ENCODE measurements around the gene TXN2.

The TXN2 gene

DNA sequence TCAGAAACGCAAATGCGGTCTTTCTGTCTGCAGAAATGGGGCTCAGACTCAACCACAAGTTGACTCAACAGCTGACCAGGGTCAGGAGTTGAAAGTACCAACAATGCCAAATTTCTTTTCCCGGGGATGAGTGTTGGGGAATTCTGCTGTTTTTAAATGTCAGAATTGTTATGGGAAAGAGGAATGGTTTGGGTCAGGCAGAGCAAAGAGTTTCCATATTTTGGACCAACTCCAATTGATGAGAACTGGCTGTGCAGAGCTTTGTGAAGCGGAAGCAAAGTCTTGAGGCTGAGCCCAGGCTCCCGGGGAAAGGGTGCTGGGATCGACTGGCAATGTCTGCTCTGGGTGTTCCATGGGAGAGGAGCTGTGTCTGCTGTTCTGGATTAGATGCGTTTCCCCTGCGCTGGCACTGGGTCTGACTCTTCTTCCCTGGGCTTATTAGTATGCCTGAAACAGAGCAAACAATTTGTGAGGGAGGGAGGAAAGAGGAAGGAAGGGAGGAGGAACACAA lies 36.2 kb downstream of the TXN2 start:
- H3K4me3 ChIP-seq (ENCODE audit: low read depth, low read length): no peak overlapping the region
- no peak for TF ChIP-seq CTCF (IDR thresholded peaks at IDR 0.05; ENCODE audit: borderline replicate concordance, insufficient read depth, low read depth, low read length)

DNA sequence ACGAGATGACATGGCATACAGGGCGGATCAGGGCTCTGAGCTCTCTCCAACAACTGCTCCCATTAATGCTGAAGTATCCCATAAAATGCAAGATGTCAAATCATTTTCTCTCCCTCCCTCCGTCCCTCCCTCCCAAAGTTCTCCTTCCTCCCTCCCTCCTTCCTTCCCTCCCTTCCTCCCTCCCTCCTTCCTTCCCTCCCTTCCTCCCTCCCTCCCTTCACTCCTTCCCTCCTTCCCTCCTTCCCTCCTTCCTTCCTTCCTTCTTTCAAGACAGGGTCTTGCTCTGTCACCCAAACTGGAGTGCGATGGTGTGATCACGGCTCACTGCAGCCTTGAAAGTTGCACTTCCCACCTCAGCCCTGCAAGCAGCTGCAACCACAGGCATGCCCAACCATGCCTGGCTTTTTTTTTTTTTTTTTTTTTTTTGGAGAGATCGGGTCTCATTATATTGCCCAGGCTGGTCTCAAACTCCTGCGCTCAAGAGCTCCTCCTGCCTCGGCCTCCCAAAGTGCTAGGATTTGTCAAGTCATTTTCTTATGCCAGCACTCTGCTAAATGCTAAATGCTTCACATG lies 38.2 kb downstream of the TXN2 start:
- TF ChIP-seq CTCF (IDR thresholded peaks at IDR 0.05; ENCODE audit: borderline replicate concordance, insufficient read depth, low read depth, low read length): no peak
- H3K4me3 ChIP-seq (ENCODE audit: low read depth, low read length): no peak overlapping the region

DNA sequence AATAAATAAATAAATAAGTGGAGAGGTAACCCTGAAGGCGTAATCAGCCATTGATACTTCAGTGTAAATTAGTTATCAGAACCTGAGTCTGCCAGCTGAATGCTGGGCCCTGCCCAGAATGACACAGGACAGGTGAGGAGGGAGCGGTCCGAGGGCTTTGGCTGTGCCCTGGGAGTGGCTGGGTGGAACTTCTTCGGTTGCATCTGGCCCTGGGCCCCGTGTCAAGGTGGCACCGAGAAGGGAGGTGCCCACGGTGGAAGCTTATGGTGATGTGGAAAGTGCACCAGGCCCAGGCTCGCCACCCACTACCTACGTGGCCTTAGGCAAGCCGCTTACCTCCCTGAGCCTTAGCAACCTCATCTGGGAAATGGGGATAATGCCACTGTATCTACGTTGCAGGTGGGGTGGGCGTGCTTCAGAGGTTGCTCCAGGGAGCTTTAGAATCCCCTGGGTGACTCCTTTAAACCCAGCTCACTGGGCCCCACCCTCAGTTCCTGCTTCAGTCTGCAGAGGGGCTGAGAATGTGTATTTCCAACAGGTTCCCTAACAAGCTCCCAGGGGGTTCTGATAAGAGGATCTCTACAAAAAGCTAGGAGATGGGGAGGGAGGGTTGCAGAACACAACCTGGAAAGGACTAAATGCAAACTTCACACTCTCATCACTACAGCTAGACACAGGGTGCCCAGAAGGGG lies 38.8 kb downstream of the TXN2 start:
- H3K4me3 ChIP-seq (ENCODE audit: low read depth, low read length): no peak overlapping the region
- no peak for TF ChIP-seq CTCF (IDR thresholded peaks at IDR 0.05; ENCODE audit: borderline replicate concordance, insufficient read depth, low read depth, low read length)

DNA sequence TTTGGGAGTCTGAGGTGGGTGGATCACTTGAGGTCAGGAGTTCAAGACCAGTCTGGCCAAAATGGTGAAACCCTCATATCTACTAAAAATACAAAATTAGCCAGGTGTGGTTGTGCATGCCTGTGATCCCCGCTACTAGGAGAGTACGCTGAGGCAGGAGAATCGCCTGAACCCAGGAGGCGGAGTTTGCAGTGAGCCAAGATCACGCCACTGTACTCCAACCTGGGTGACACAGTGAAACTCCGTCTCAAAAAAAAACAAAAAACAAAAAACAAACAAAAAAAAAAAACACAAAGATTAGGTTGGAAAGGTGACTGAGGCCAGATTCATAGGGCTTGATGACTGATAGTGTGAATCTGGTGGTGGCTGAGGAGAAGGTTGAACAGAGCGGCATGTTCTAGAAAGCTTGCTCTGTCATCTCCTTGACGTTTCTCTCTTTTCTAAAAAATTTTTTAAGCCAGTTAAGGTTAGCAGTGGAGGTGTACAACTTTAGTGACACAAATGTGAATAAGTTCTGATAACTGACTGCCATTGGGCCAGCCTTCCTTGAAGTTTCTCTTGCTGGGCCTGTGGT lies 40.9 kb downstream of the TXN2 start:
- H3K4me3 ChIP-seq (ENCODE audit: low read depth, low read length): no peak overlapping the region
- TF ChIP-seq CTCF (IDR thresholded peaks at IDR 0.05; ENCODE audit: borderline replicate concordance, insufficient read depth, low read depth, low read length): no peak

GRCh38 chr22:36439481-36440271 lies 41.8 kb downstream of the TXN2 start:
- TF ChIP-seq CTCF (IDR thresholded peaks at IDR 0.05; ENCODE audit: borderline replicate concordance, insufficient read depth, low read depth, low read length): no peak

GRCh38 chr22:36435516-36436415 lies 45.7 kb downstream of the TXN2 start:
- no peak for TF ChIP-seq CTCF (IDR thresholded peaks at IDR 0.05; ENCODE audit: borderline replicate concordance, insufficient read depth, low read depth, low read length)
- no peak overlapping the region for H3K4me3 ChIP-seq (ENCODE audit: low read depth, low read length)

More at GRCh38 chr22:36439481-36440271, 41.8 kb downstream of the TXN2 start:
- H3K4me3 ChIP-seq (ENCODE audit: low read depth, low read length): no peak overlapping the region
